Ishikawa (cell line): ENCODE measurements around the gene ANXA2.

ENCODE experiments used
- CEBPB ChIP-seq: IDR thresholded peaks from 2 replicates; pipeline ENCODE4 v1.6.1; 2012
- CREB1 ChIP-seq: IDR thresholded peaks from 2 replicates; pipeline ENCODE4 v1.6.1; 2012; ENCODE audit warnings: low read depth
- EGR1 ChIP-seq: IDR thresholded peaks from 2 replicates; pipeline ENCODE4 v1.6.1; 2012
- EP300 ChIP-seq: IDR thresholded peaks from 2 replicates; pipeline ENCODE4 v1.6.1; 2012; ENCODE audit warnings: borderline replicate concordance
- FOXM1 ChIP-seq: IDR thresholded peaks from 2 replicates; pipeline ENCODE4 v1.6.1; 2012; ENCODE audit warnings: low read depth, borderline replicate concordance
- NFIC ChIP-seq: IDR thresholded peaks from 2 replicates; pipeline ENCODE4 v1.6.1; 2012
- RAD21 ChIP-seq: IDR thresholded peaks from 2 replicates; pipeline ENCODE4 v1.6.1; 2012; ENCODE audit warnings: low read depth
- TAF1 ChIP-seq: IDR thresholded peaks from 2 replicates; pipeline ENCODE4 v1.6.1; 2012; ENCODE audit warnings: low read depth, mild to moderate bottlenecking
- TCF12 ChIP-seq: IDR thresholded peaks from 2 replicates; pipeline ENCODE4 v1.6.1; 2012; ENCODE audit warnings: low read depth
- TEAD4 ChIP-seq: IDR thresholded peaks from 2 replicates; pipeline ENCODE4 v1.6.1; 2012
- YY1 ChIP-seq: IDR thresholded peaks from 2 replicates; pipeline ENCODE4 v1.6.1; 2012; ENCODE audit warnings: low read depth
- ZBTB7A ChIP-seq: IDR thresholded peaks from 2 replicates; pipeline ENCODE4 v1.6.1; 2012; ENCODE audit warnings: low read depth
- TF ChIP-seq, protein P1 (sequence below): IDR thresholded peaks from 2 replicates; pipeline ENCODE4 v1.6.1; 2012
- TF ChIP-seq, protein P2 (sequence below): IDR thresholded peaks from 2 replicates; pipeline ENCODE4 v1.6.1; 2012; ENCODE audit warnings: low read depth, mild to moderate bottlenecking
- TF ChIP-seq, protein P3 (sequence below): IDR thresholded peaks from 2 replicates; pipeline ENCODE4 v1.6.1; 2012

ANXA2 gene

DNA sequence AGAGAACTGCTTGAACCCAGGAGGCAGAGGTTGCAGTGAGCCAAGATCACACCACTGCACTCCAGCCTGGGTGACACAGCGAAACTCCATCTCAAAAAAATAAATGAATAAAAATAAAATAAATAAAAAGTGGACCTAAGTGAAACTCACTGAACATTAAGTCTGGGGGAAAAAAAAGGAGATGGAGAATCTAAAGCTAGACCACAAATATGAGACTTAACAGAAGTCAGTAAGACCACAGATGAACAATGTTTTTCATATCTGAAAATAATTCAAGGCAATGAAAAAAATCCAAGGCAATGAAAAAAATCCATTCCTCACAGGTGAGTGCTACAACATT, 18.6 kb downstream of the ANXA2 start:
- TF ChIP-seq NFIC (no peak), YY1 (no peak), TEAD4 (no peak), ZBTB7A (no peak), RAD21 (no peak), EGR1 (no peak)

DNA sequence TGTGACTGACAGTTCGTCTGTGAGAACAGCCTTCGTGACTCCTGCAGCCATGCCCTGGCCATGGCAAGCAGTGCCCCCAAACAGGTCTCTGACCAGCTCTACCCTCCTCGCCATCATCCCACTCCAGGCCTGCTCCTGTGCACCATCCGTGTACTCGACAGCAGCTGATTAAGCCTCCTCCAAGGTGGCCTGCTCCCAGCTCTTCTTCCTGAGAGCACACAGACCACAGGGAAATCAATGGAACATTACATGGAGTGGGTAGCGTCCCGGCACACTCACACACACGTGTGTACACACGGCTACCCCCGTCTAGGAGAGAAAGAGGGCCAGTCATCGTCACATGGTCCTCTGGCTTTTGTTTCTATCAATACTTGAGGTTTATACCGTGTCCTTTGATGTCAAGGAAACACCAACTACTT, 21.1 kb downstream of the ANXA2 start:
- TF ChIP-seq ZBTB7A (no peak), FOXM1 (no peak)
- TF ChIP-seq, protein P1, sequence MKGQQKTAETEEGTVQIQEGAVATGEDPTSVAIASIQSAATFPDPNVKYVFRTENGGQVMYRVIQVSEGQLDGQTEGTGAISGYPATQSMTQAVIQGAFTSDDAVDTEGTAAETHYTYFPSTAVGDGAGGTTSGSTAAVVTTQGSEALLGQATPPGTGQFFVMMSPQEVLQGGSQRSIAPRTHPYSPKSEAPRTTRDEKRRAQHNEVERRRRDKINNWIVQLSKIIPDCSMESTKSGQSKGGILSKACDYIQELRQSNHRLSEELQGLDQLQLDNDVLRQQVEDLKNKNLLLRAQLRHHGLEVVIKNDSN: no peak

DNA sequence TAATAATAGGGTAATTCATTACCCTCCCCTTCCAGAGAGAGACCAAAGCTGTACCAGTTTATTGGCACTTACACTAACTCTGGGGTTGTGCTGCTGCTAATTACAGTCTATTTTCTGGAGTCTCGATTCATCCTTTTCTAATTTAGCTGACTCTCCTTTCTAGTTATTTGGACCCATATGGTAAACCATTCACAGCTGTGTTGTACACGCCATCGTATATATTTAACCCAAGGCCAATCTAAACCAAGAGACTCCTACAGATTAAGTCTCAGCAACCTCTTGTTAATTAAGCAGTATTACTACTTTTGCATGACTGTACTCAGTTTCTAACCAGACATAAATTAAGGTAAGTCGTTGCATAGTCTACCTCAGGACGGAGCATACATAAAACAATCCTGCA, 22.5 kb downstream of the ANXA2 start:
- TF ChIP-seq RAD21: no peak
- TF ChIP-seq EP300: no peak
- TF ChIP-seq CEBPB: no peak
- no peak for TF ChIP-seq NFIC
- no peak for TF ChIP-seq ZBTB7A
- TF ChIP-seq, protein P2, sequence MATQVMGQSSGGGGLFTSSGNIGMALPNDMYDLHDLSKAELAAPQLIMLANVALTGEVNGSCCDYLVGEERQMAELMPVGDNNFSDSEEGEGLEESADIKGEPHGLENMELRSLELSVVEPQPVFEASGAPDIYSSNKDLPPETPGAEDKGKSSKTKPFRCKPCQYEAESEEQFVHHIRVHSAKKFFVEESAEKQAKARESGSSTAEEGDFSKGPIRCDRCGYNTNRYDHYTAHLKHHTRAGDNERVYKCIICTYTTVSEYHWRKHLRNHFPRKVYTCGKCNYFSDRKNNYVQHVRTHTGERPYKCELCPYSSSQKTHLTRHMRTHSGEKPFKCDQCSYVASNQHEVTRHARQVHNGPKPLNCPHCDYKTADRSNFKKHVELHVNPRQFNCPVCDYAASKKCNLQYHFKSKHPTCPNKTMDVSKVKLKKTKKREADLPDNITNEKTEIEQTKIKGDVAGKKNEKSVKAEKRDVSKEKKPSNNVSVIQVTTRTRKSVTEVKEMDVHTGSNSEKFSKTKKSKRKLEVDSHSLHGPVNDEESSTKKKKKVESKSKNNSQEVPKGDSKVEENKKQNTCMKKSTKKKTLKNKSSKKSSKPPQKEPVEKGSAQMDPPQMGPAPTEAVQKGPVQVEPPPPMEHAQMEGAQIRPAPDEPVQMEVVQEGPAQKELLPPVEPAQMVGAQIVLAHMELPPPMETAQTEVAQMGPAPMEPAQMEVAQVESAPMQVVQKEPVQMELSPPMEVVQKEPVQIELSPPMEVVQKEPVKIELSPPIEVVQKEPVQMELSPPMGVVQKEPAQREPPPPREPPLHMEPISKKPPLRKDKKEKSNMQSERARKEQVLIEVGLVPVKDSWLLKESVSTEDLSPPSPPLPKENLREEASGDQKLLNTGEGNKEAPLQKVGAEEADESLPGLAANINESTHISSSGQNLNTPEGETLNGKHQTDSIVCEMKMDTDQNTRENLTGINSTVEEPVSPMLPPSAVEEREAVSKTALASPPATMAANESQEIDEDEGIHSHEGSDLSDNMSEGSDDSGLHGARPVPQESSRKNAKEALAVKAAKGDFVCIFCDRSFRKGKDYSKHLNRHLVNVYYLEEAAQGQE: no peak
- TF ChIP-seq, protein P1: no peak
- no peak for TF ChIP-seq YY1

DNA sequence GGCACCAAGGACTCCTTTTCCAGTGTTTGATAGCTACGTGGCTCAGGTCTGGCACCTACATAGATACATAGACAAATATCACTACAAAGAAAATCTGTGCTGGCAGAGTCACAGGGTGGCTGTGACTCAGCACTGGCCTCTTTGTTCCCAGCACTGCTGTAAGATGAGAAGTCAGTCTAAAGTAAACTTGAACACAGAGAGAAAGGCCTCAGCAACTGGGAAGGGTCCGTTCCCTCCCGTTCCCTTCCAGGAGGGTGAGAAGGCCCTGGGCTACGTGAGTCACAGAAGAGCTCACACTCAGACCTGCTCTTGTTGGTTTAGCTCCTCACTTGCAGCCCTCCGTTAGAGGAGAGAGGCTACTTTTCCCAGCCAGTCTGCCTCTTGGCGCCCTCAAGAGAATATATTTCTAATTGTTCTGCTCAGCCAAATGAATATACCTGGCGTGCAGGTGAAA, 23.1 kb downstream of the ANXA2 start:
- TF ChIP-seq NFIC (peak; percentile 64), TEAD4 (0 out of 2 replicates have a peak, but pooled peaks have one; percentile 32), TCF12 (peak; percentile 89), EP300 (peak; percentile 89; the same call in 1 of the 2 replicates), CEBPB (no peak), RAD21 (peak; percentile 26; the same call in 1 of the 2 replicates), FOXM1 (peak; percentile 63; the same call in 1 of the 2 replicates), ZBTB7A (0 out of 2 replicates have a peak, but pooled peaks have one; percentile 66)
- TF ChIP-seq, protein P1: no peak

DNA sequence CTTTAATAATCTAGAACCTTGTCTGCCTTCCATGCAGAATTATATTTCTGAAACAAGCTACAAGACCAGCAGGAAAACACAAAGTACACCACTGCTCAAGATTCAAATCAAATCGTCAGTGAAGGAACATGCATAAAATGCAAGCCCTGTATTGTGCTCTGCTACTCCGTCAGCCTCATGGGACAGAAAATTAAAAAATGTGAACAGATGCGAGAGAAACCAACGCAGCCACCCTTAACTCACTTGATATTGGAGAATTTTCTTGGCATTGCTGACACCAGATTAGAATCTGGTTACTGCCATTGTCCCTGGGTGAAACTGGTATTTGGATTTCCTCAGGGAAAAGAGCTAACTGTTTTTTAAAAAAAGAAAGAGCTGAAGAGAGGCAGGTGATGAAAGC, 23.6 kb downstream of the ANXA2 start:
- no peak for TF ChIP-seq ZBTB7A

DNA sequence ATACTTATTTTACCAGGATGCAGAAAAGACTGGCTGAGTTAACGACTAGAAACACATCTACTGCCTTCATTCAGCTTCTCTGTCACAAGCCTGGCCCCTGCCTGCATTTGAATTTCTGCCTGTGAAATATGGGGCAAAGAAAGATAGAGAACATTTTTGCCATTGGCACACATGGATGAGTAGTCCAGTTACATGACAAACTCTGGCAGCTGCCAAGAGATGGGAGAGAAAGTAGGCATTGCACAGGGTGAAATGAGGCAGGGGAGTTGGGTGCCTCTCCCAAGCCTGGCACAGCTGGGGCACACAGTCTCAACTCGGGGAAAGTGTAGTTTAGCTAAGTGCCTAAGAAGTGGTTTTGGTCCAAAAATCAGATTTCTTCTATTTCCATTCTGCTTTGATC, 24.0 kb downstream of the ANXA2 start:
- TF ChIP-seq, protein P3, sequence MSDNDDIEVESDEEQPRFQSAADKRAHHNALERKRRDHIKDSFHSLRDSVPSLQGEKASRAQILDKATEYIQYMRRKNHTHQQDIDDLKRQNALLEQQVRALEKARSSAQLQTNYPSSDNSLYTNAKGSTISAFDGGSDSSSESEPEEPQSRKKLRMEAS: no peak
- TF ChIP-seq, protein P2: no peak
- TF ChIP-seq FOXM1: no peak
- no peak for TF ChIP-seq CREB1
- no peak for TF ChIP-seq RAD21

DNA sequence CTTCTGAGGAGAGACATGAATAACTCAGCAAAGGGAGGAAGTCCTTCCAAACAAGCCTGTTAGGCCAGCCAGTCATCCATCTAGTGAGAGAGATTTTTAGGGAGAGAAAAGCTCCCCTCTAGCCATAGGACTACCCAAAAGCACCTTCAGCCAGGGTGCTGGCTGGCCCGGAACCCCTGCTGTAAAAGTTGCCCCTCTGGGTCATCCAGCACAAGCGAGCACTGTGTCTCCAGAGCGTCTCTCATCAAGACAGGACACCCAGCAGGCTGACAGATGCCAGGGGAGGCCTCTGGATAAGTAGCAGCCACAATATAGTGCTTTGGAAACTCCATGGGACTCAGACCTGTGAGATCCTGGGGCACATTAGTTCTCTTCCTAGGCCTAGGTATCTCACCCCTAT, 24.5 kb downstream of the ANXA2 start:
- TF ChIP-seq TCF12 (no peak), FOXM1 (no peak), EP300 (no peak), CEBPB (no peak), TAF1 (no peak), TEAD4 (no peak), NFIC (no peak), ZBTB7A (no peak), RAD21 (no peak), EGR1 (no peak)
- TF ChIP-seq, protein P2: no peak
